GM23338 (cell line): ENCODE results near the gene PTGR2. TPM values are rescaled to one million over a fixed set of nuclear protein-coding genes. Genes with fewer than 3 reads are reported as not detected.

Experiments used
- ATAC-seq: fragments of 200-7000 bp; cut with Tn5 transposase; 3 replicates; pipeline ENCODE4 v1.9.1; 2020
- DNase-seq: peaks from one replicate; pipeline ENCODE4 v3.0.0-alpha.2; 2015; ENCODE audit warnings: low spot score
- H2AFZ ChIP-seq: fragments of 200-600 bp; sonication (generic); 2 replicates; pipeline ENCODE4 v1.8.0; 2016; ENCODE audit warnings: antibody characterized with exemption, mild to moderate bottlenecking, moderate library complexity
- H3F3A ChIP-seq: fragments of 200-600 bp; sonication (generic); replicated peaks from 2 replicates; pipeline ENCODE4 v1.8.0; 2017; ENCODE audit warnings: antibody characterized with exemption, mixed run types, low read depth
- H3K27ac ChIP-seq: fragments of 200-600 bp; sonication (generic); 2 replicates; pipeline ENCODE4 v1.6.1; 2016; ENCODE audit warnings: low read depth
- H3K27me3 ChIP-seq: fragments of 200-600 bp; sonication (generic); 2 replicates; pipeline ENCODE4 v1.8.0; 2016; ENCODE audit warnings: mild to moderate bottlenecking, mixed run types, moderate library complexity; ENCODE audit not compliant: insufficient read depth
- H3K36me3 ChIP-seq: fragments of 200-600 bp; sonication (generic); 2 replicates; pipeline ENCODE4 v1.8.0; 2016; ENCODE audit warnings: mild to moderate bottlenecking; ENCODE audit not compliant: insufficient read depth
- H3K4me1 ChIP-seq: fragments of 200-600 bp; sonication (generic); 2 replicates; pipeline ENCODE4 v1.8.0; 2016; ENCODE audit warnings: mild to moderate bottlenecking, moderate library complexity; ENCODE audit not compliant: insufficient read depth
- H3K4me2 ChIP-seq: fragments of 200-600 bp; sonication (generic); 2 replicates; pipeline ENCODE4 v1.7.1; 2017; ENCODE audit warnings: mixed run types
- H3K4me3 ChIP-seq: fragments of 200-600 bp; sonication (generic); 2 replicates; pipeline ENCODE4 v1.6.1; 2016; ENCODE audit warnings: mixed run types
- H3K79me2 ChIP-seq: fragments of 200-600 bp; sonication (generic); replicated peaks from 2 replicates; pipeline ENCODE4 v1.8.0; 2017; ENCODE audit warnings: mild to moderate bottlenecking; ENCODE audit not compliant: insufficient read depth
- H3K9me2 ChIP-seq: fragments of 200-600 bp; sonication (generic); 2 replicates; pipeline ENCODE4 v1.8.0; 2017; ENCODE audit not compliant: insufficient read depth
- H4K20me1 ChIP-seq: fragments of 200-600 bp; sonication (generic); replicated peaks from 2 replicates; pipeline ENCODE4 v1.8.0; 2017; ENCODE audit warnings: mild to moderate bottlenecking; ENCODE audit not compliant: insufficient read depth
- H3K27ac Mint-ChIP-seq: 2 replicates; pipeline ENCODE4 v1.8.0; 2020; ENCODE audit warnings: inconsistent platforms, mild to moderate bottlenecking, moderate library complexity, mixed read lengths
- H3K27me3 Mint-ChIP-seq: 3 replicates; pipeline ENCODE4 v1.8.0; 2022; ENCODE audit warnings: low read depth, mild to moderate bottlenecking, moderate library complexity, mixed read lengths, inconsistent platforms; ENCODE audit not compliant: insufficient read depth, poor library complexity
- H3K36me3 Mint-ChIP-seq: 3 replicates; pipeline ENCODE4 v1.8.0; 2021; ENCODE audit warnings: low read depth, mild to moderate bottlenecking, inconsistent platforms, moderate library complexity, mixed read lengths
- H3K4me1 Mint-ChIP-seq: 3 replicates; pipeline ENCODE4 v1.8.0; 2020; ENCODE audit warnings: mild to moderate bottlenecking, inconsistent platforms, mixed read lengths
- H3K4me3 Mint-ChIP-seq: 3 replicates; pipeline ENCODE4 v1.8.0; 2021; ENCODE audit warnings: moderate library complexity, mild to moderate bottlenecking, inconsistent platforms, mixed read lengths
- H3K9me3 Mint-ChIP-seq: 3 replicates; pipeline ENCODE4 v1.8.0; 2020; ENCODE audit warnings: moderate library complexity, mild to moderate bottlenecking, inconsistent platforms, mixed read lengths
- NANOG ChIP-seq: IDR thresholded peaks from 2 replicates; pipeline ENCODE4 v1.6.1; 2016; ENCODE audit warnings: antibody characterized with exemption, borderline replicate concordance
- ZNF462 ChIP-seq: fragments of 250-450 bp; sonication (Bioruptor Pico); IDR thresholded peaks from 2 replicates; pipeline ENCODE4 v1.5.0; 2020; ENCODE audit warnings: mild to moderate bottlenecking, moderate library complexity
- polyA plus RNA-seq: library from polyadenylated mRNA; unstranded; fragments of >200 nt; fragmentation: Nextera tagmentation; extraction: Ambion mirVana; gene quantifications from 2 replicates; pipeline ENCODE4 v1.2.1, GENCODE V29; 2016
- total RNA-seq: library from RNA; depleted of rRNA; stranded (reverse); fragments of >200 nt; shearing (Covaris generic); gene quantifications from 2 replicates; pipeline ENCODE4 v1.2.3, GENCODE V29; 2014

Gene PTGR2
- total and polyA plus RNA-seq, 2 experiments from 2014 or later, result 20.0 to 25.4 TPM

GRCh38 chr14:73804636-73805035, 47.0 kb upstream of the PTGR2 start:
- no peak for ATAC-seq

More at GRCh38 chr14:73804636-73805035, 47.0 kb upstream of the PTGR2 start:
- DNase-seq, result no peak
- Histone ChIP-seq H3K36me3 (no peaks in the 10 kb centered on the region), H3K4me3 (no peak overlapping the region), H3F3A (no peaks in the 10 kb centered on the region), H3K27me3 (no peaks in the 10 kb centered on the region), H4K20me1 (no peaks in the 10 kb centered on the region), H3K4me1 (no peaks in the 10 kb centered on the region), H3K27ac (no peak overlapping the region), H3K79me2 (no peaks in the 10 kb centered on the region), H2AFZ (peak overlapping the region; percentile 59; the same call in 1 of the 2 replicates), H3K9me2 (no peaks in the 10 kb centered on the region), H3K4me2 (no peak overlapping the region)
- no peaks in the 10 kb centered on the region for H3K9me3 Mint-ChIP-seq
- no peak overlapping the region for H3K4me3 Mint-ChIP-seq
- TF ChIP-seq ZNF462 (CRISPR knock-in tag), result no peak
- no peak for TF ChIP-seq NANOG
- no peak overlapping the region for H3K27ac Mint-ChIP-seq
- no peaks in the 10 kb centered on the region for H3K36me3 Mint-ChIP-seq
- H3K4me1 Mint-ChIP-seq, result no peaks in the 10 kb centered on the region
- H3K27me3 Mint-ChIP-seq, result peaks cover 8% of the 10 kb centered on the region
